H9 (cell line): ENCODE measurements around the gene LIPC. TPM values are rescaled to one million over a fixed set of nuclear protein-coding genes. Genes with fewer than 3 reads are reported as not detected.

Source experiments
- DNase-seq: peaks from one replicate; pipeline ENCODE4 v3.0.0-alpha.2; 2017
- H2AFZ ChIP-seq: one replicate; pipeline ENCODE4 v1.6.1; 2013; ENCODE audit warnings: mild to moderate bottlenecking, low read length, control low read depth, moderate library complexity
- H2AK5ac ChIP-seq: 2 replicates; pipeline ENCODE4 v1.6.1; 2013; ENCODE audit warnings: low read length, control low read depth, mixed read lengths; ENCODE audit not compliant: insufficient read length
- H2BK120ac ChIP-seq: one replicate; pipeline ENCODE4 v1.6.1; 2013; ENCODE audit warnings: low read depth, mild to moderate bottlenecking, low read length, control low read depth, inconsistent platforms; ENCODE audit not compliant: poor library complexity, severe bottlenecking
- H2BK12ac ChIP-seq: 2 replicates; pipeline ENCODE4 v1.6.1; 2013; ENCODE audit warnings: low read length, control low read depth, mixed read lengths, low read depth; ENCODE audit not compliant: insufficient read length
- H2BK15ac ChIP-seq: 2 replicates; pipeline ENCODE4 v1.6.1; 2013; ENCODE audit warnings: low read depth, low read length, control low read depth
- H2BK20ac ChIP-seq: one replicate; pipeline ENCODE4 v1.6.1; 2013; ENCODE audit warnings: low read depth, mild to moderate bottlenecking, low read length, control low read depth, inconsistent platforms; ENCODE audit not compliant: poor library complexity, severe bottlenecking
- H2BK5ac ChIP-seq: 2 replicates; pipeline ENCODE4 v1.6.1; 2013; ENCODE audit warnings: low read length, control low read depth, mixed read lengths; ENCODE audit not compliant: insufficient read length
- H3K14ac ChIP-seq: 2 replicates; pipeline ENCODE4 v1.6.1; 2013; ENCODE audit warnings: low read length, control low read depth; ENCODE audit not compliant: insufficient read depth
- H3K18ac ChIP-seq: 2 replicates; pipeline ENCODE4 v1.6.1; 2013; ENCODE audit warnings: low read depth, mild to moderate bottlenecking, mixed read lengths, low read length, control low read depth; ENCODE audit not compliant: insufficient read length
- H3K23ac ChIP-seq: 2 replicates; pipeline ENCODE4 v1.6.1; 2013; ENCODE audit warnings: low read length, control low read depth, mixed read lengths, low read depth; ENCODE audit not compliant: insufficient read length
- H3K23me2 ChIP-seq: 2 replicates; pipeline ENCODE4 v1.6.1; 2013; ENCODE audit warnings: low read depth, mild to moderate bottlenecking, mixed read lengths, low read length, control low read depth; ENCODE audit not compliant: insufficient read length, poor library complexity, severe bottlenecking
- H3K27ac ChIP-seq: 2 replicates; pipeline ENCODE4 v1.5.1; 2013; ENCODE audit warnings: low read length, control low read depth, mixed read lengths, low read depth; ENCODE audit not compliant: insufficient read length
- H3K27me3 ChIP-seq: 2 replicates; pipeline ENCODE4 v1.6.1; 2013; ENCODE audit warnings: low read length, control low read depth, inconsistent platforms; ENCODE audit not compliant: insufficient read depth
- H3K4ac ChIP-seq: 2 replicates; pipeline ENCODE4 v1.6.1; 2013; ENCODE audit warnings: low read depth, mild to moderate bottlenecking, control low read depth, inconsistent platforms, low read length, moderate library complexity
- H3K4me1 ChIP-seq: 2 replicates; pipeline ENCODE4 v1.6.1; 2013; ENCODE audit warnings: low read length, control low read depth, inconsistent platforms; ENCODE audit not compliant: insufficient read depth
- H3K4me2 ChIP-seq: 2 replicates; pipeline ENCODE4 v1.6.1; 2013; ENCODE audit warnings: low read length, control low read depth, mixed read lengths; ENCODE audit not compliant: insufficient read length, insufficient read depth
- H3K56ac ChIP-seq: 2 replicates; pipeline ENCODE4 v1.6.1; 2013; ENCODE audit warnings: low read depth, mild to moderate bottlenecking, mixed read lengths, low read length, control low read depth; ENCODE audit not compliant: insufficient read length
- H3K79me1 ChIP-seq: 2 replicates; pipeline ENCODE4 v1.6.1; 2013; ENCODE audit warnings: low read depth, mild to moderate bottlenecking, moderate library complexity, low read length, control low read depth, inconsistent platforms; ENCODE audit not compliant: insufficient read depth, poor library complexity, severe bottlenecking
- H3K79me2 ChIP-seq: 2 replicates; pipeline ENCODE4 v1.6.1; 2013; ENCODE audit warnings: low read length, control low read depth, inconsistent platforms; ENCODE audit not compliant: insufficient read depth
- H3K9ac ChIP-seq: 2 replicates; pipeline ENCODE4 v1.6.1; 2013; ENCODE audit warnings: low read length, control low read depth, mixed read lengths; ENCODE audit not compliant: insufficient read length; ENCODE audit errors: extremely low read depth
- H3K9me3 ChIP-seq: one replicate; pipeline ENCODE4 v1.6.1; 2013; ENCODE audit warnings: low read depth, low read length, inconsistent platforms; ENCODE audit not compliant: control insufficient read depth
- H3T11ph ChIP-seq: one replicate; pipeline ENCODE4 v1.6.1; 2013; ENCODE audit warnings: mild to moderate bottlenecking, low read length, control low read depth, inconsistent platforms
- H4K20me1 ChIP-seq: one replicate; pipeline ENCODE4 v1.6.1; 2013; ENCODE audit not compliant: control insufficient read depth, insufficient read length, insufficient read depth
- H4K5ac ChIP-seq: 2 replicates; pipeline ENCODE4 v1.6.1; 2013; ENCODE audit warnings: low read depth, mild to moderate bottlenecking, mixed read lengths, low read length, control low read depth; ENCODE audit not compliant: insufficient read length
- H4K8ac ChIP-seq: replicated peaks from 2 replicates; pipeline ENCODE4 v1.6.1; 2013; ENCODE audit warnings: low read length, control low read depth, mixed read lengths, low read depth; ENCODE audit not compliant: insufficient read length
- H4K91ac ChIP-seq: 2 replicates; pipeline ENCODE4 v1.6.1; 2013; ENCODE audit warnings: low read depth, mild to moderate bottlenecking, moderate library complexity, mixed read lengths, low read length, control low read depth; ENCODE audit not compliant: insufficient read length
- H3K27ac Mint-ChIP-seq, 3 experiments: 2 replicates in 2 of 3; 3 replicates in 1 of 3; pipeline ENCODE4 v1.8.0; 2020 to 2021; ENCODE audit warnings: mixed read lengths in 3 of 3, mild to moderate bottlenecking in 1 of 3, moderate library complexity in 1 of 3
- H3K27me3 Mint-ChIP-seq: 2 replicates; pipeline ENCODE4 v1.8.0; 2021; ENCODE audit warnings: low read depth, mild to moderate bottlenecking, moderate library complexity, mixed read lengths
- H3K36me3 Mint-ChIP-seq, 3 experiments: 2 replicates in 2 of 3; 3 replicates in 1 of 3; pipeline ENCODE4 v1.8.0; 2020 to 2021; ENCODE audit warnings: low read depth in 3 of 3, mixed read lengths in 3 of 3; ENCODE audit not compliant: insufficient read depth in 1 of 3
- H3K4me1 Mint-ChIP-seq, 2 experiments: 2 replicates each; pipeline ENCODE4 v1.8.0; 2020; ENCODE audit warnings: mixed read lengths in 2 of 2
- H3K4me3 Mint-ChIP-seq, 2 experiments: 2 replicates in 1 of 2; 3 replicates in 1 of 2; pipeline ENCODE4 v1.8.0; 2020 to 2021; ENCODE audit warnings: mild to moderate bottlenecking in 2 of 2, mixed read lengths in 2 of 2, moderate library complexity in 1 of 2
- H3K9me3 Mint-ChIP-seq, 2 experiments: 2 replicates in 1 of 2; 3 replicates in 1 of 2; pipeline ENCODE4 v1.8.0; 2020; ENCODE audit warnings: mild to moderate bottlenecking in 2 of 2, mixed read lengths in 2 of 2, moderate library complexity in 1 of 2
- WGBS: extraction: QIAGEN DNeasy Blood & Tissue Kit; methylation state at CpG from one replicate; pipeline ENCODE4 v1.1.7; 2013; ENCODE audit warnings: missing lambda C conversion rate, low lambda C conversion rate, mixed read lengths; ENCODE audit not compliant: insufficient read length; ENCODE audit errors: extremely low coverage; 5-methylcytosine and 5-hydroxymethylcytosine counted together
- total RNA-seq: library from RNA; stranded (reverse); gene quantifications from 2 replicates; pipeline ENCODE4 v1.2.1, GENCODE V29; 2021
- TF ChIP-seq, protein P1 (sequence below): fragments of 200-600 bp; sonication (generic); conservative IDR thresholded peaks from 3 replicates; pipeline ENCODE4 v1.8.0; 2021; ENCODE audit warnings: antibody characterized with exemption, mild to moderate bottlenecking

LIPC gene
- total RNA-seq, 1 experiment from 2014 or later = not detected

- Mint-ChIP-seq H3K9me3 (no peaks in the 10 kb centered on the region), H3K36me3 (no peaks in the 10 kb centered on the region), H3K4me1 (peaks cover 3 to 7% of the 10 kb centered on the region in 2 experiments; a peak in 2 of 4 replicates), H3K4me3 (no peak overlapping the region), H3K27ac (no peak overlapping the region), H3K27me3 (peaks cover 2% of the 10 kb centered on the region; the same call in 1 of the 2 replicates)
- H3K4me2 ChIP-seq = no peak overlapping the region
- no CpG with 5 or more reads among the region's 7 CpGs for WGBS
- no peak for DNase-seq
- no peaks in the 10 kb centered on the region for H3K27me3 ChIP-seq
- TF ChIP-seq, protein P1, sequence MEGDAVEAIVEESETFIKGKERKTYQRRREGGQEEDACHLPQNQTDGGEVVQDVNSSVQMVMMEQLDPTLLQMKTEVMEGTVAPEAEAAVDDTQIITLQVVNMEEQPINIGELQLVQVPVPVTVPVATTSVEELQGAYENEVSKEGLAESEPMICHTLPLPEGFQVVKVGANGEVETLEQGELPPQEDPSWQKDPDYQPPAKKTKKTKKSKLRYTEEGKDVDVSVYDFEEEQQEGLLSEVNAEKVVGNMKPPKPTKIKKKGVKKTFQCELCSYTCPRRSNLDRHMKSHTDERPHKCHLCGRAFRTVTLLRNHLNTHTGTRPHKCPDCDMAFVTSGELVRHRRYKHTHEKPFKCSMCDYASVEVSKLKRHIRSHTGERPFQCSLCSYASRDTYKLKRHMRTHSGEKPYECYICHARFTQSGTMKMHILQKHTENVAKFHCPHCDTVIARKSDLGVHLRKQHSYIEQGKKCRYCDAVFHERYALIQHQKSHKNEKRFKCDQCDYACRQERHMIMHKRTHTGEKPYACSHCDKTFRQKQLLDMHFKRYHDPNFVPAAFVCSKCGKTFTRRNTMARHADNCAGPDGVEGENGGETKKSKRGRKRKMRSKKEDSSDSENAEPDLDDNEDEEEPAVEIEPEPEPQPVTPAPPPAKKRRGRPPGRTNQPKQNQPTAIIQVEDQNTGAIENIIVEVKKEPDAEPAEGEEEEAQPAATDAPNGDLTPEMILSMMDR = no peak
- no peaks in the 10 kb centered on the region for H3K23me2 ChIP-seq
- no peak overlapping the region for H2BK5ac ChIP-seq
- H2AK5ac ChIP-seq = no peak overlapping the region
- H3K23ac ChIP-seq = no peak overlapping the region
- H2BK15ac ChIP-seq = no peak overlapping the region
- H2AFZ ChIP-seq = no peak overlapping the region
- no peak overlapping the region for H3T11ph ChIP-seq
- no peak overlapping the region for H3K27ac ChIP-seq
- no peak overlapping the region for H3K18ac ChIP-seq
- no peak overlapping the region for H4K5ac ChIP-seq
- H3K9me3 ChIP-seq = no peaks in the 10 kb centered on the region
- H3K79me1 ChIP-seq = no peaks in the 10 kb centered on the region
- H3K4me1 ChIP-seq = no peaks in the 10 kb centered on the region
- H4K91ac ChIP-seq = no peak overlapping the region
- H3K9ac ChIP-seq = no peak overlapping the region
- no peak overlapping the region for H4K8ac ChIP-seq
- H2BK12ac ChIP-seq = no peak overlapping the region
- H3K56ac ChIP-seq = no peak overlapping the region
- no peak overlapping the region for H2BK120ac ChIP-seq
- H4K20me1 ChIP-seq = no peaks in the 10 kb centered on the region
- H3K79me2 ChIP-seq = no peaks in the 10 kb centered on the region
- H3K4ac ChIP-seq = no peak overlapping the region
- H2BK20ac ChIP-seq = no peak overlapping the region
- no peak overlapping the region for H3K14ac ChIP-seq
Observed at GRCh38 chr15:58457466-58457965, 25.7 kb downstream of the LIPC start.
